ENCODE measurements around the gene MLLT1. TPM values are rescaled to one million over a fixed set of nuclear protein-coding genes. Genes with fewer than 3 reads are reported as not detected.

MLLT1 gene
- total RNA-seq, 1 donor from 2014 or later: 106 TPM

DNA sequence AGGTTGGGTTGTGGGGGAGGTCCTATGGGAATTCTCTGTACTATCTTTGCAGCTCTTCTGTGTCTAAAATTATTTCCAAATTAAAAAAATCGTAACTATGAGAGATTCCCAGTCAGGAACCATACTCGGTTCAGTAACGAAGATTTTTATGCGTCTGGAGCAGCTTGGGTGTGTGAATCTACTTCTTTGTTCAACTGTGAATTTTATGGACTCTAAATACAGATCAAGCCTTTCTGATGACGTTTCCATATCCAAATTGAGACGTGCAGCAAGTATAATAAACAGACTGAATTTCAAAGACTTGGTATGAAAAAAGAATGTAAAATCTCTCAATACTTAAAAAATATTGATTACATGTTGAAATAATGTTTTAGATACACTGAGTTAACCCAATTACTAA, 30.9 kb downstream of the MLLT1 start:
- no peak overlapping the region for H3K4me3 Mint-ChIP-seq (ENCODE audit: low read depth)
- H3K27me3 Mint-ChIP-seq: no peaks in the 10 kb centered on the region
- no peak for DNase-seq (ENCODE audit: low spot score, unreplicated experiment)
- peaks cover 17% of the 10 kb centered on the region for H3K4me1 Mint-ChIP-seq (ENCODE audit: low read depth)
- TF ChIP-seq, protein P1, sequence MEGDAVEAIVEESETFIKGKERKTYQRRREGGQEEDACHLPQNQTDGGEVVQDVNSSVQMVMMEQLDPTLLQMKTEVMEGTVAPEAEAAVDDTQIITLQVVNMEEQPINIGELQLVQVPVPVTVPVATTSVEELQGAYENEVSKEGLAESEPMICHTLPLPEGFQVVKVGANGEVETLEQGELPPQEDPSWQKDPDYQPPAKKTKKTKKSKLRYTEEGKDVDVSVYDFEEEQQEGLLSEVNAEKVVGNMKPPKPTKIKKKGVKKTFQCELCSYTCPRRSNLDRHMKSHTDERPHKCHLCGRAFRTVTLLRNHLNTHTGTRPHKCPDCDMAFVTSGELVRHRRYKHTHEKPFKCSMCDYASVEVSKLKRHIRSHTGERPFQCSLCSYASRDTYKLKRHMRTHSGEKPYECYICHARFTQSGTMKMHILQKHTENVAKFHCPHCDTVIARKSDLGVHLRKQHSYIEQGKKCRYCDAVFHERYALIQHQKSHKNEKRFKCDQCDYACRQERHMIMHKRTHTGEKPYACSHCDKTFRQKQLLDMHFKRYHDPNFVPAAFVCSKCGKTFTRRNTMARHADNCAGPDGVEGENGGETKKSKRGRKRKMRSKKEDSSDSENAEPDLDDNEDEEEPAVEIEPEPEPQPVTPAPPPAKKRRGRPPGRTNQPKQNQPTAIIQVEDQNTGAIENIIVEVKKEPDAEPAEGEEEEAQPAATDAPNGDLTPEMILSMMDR (IDR thresholded peaks at IDR 0.05; ENCODE audit: unreplicated experiment): no peak
- H3K9me3 Mint-ChIP-seq (ENCODE audit: low read depth): peaks cover 17% of the 10 kb centered on the region
- H3K36me3 Mint-ChIP-seq (ENCODE audit: insufficient read depth): peaks cover 37% of the 10 kb centered on the region
- H3K27ac Mint-ChIP-seq: peak overlapping the region; percentile 59

DNA sequence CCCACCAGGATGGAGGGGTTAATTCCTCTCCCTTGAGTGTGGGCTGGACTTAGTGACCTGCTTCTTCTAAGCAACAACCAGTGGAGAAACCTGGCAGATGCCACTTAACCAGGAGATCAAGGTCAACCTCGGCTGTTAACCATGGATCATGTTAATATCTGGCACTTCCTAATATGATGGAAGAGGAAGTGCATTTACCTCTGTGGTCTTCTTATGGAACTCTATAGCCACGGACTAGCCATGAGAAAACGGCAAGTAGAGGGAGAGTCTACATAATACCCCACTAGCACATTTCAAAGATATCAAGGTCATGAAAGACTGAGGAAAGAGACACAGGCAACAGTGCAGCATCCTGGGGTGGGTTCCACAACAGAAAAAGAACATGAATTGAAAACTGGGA, 31.4 kb downstream of the MLLT1 start:
- H3K27me3 Mint-ChIP-seq: no peaks in the 10 kb centered on the region
- H3K9me3 Mint-ChIP-seq (ENCODE audit: low read depth): peaks cover 17% of the 10 kb centered on the region
- TF ChIP-seq, protein P1 (IDR thresholded peaks at IDR 0.05; ENCODE audit: unreplicated experiment): no peak
- no peak overlapping the region for H3K4me3 Mint-ChIP-seq (ENCODE audit: low read depth)
- H3K4me1 Mint-ChIP-seq (ENCODE audit: low read depth): peaks cover 12% of the 10 kb centered on the region
- H3K27ac Mint-ChIP-seq: no peak overlapping the region
- peaks cover 34% of the 10 kb centered on the region for H3K36me3 Mint-ChIP-seq (ENCODE audit: insufficient read depth)
- no peak for DNase-seq (ENCODE audit: low spot score, unreplicated experiment)

- DNase-seq (ENCODE audit: low spot score, unreplicated experiment): no peak
- no peak overlapping the region for H3K27ac Mint-ChIP-seq
- H3K9me3 Mint-ChIP-seq (ENCODE audit: low read depth): peaks cover 17% of the 10 kb centered on the region
- H3K27me3 Mint-ChIP-seq: no peaks in the 10 kb centered on the region
- TF ChIP-seq, protein P1 (IDR thresholded peaks at IDR 0.05; ENCODE audit: unreplicated experiment): no peak
- peaks cover 8% of the 10 kb centered on the region for H3K4me1 Mint-ChIP-seq (ENCODE audit: low read depth)
- no peak overlapping the region for H3K4me3 Mint-ChIP-seq (ENCODE audit: low read depth)
- H3K36me3 Mint-ChIP-seq (ENCODE audit: insufficient read depth): peaks cover 32% of the 10 kb centered on the region
Measured at GRCh38 chr19:6247007-6247288, 32.8 kb downstream of the MLLT1 start.

GRCh38 chr19:6246174-6247006, 33.4 kb downstream of the MLLT1 start:
- Mint-ChIP-seq H3K27me3 (no peaks in the 10 kb centered on the region), H3K4me1 (ENCODE audit: low read depth) (peaks cover 6% of the 10 kb centered on the region), H3K4me3 (ENCODE audit: low read depth) (no peak overlapping the region), H3K27ac (no peak overlapping the region), H3K9me3 (ENCODE audit: low read depth) (peaks cover 17% of the 10 kb centered on the region), H3K36me3 (ENCODE audit: insufficient read depth) (peaks cover 32% of the 10 kb centered on the region)
- TF ChIP-seq, protein P1 (IDR thresholded peaks at IDR 0.05; ENCODE audit: unreplicated experiment): no peak
- no peak for DNase-seq (ENCODE audit: low spot score, unreplicated experiment)

DNA sequence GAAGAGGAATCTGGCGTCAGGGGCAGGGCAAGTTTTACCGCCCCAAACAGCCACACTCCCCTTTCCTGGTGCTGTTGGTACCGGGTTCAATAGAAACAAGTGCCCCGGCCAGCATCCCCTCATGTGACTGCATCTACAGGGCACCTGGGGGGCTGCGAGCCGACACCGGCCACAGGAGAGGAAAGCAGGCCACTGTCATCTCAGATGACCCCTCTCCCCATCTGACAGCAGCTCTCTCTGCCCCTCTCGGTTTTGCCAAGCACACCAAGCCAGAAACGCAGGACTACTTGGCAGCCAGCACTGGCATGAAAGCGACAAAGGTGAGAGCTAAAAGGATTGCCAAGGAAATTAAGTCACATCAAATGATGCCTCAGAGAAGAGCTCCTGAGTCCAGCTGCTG, 37.1 kb downstream of the MLLT1 start:
- no peaks in the 10 kb centered on the region for H3K27me3 Mint-ChIP-seq
- H3K4me3 Mint-ChIP-seq (ENCODE audit: low read depth): no peak overlapping the region
- H3K4me1 Mint-ChIP-seq (ENCODE audit: low read depth): peaks cover 17% of the 10 kb centered on the region
- peaks cover 17% of the 10 kb centered on the region for H3K9me3 Mint-ChIP-seq (ENCODE audit: low read depth)
- TF ChIP-seq, protein P1 (IDR thresholded peaks at IDR 0.05; ENCODE audit: unreplicated experiment): no peak
- peaks cover 26% of the 10 kb centered on the region for H3K36me3 Mint-ChIP-seq (ENCODE audit: insufficient read depth)
- DNase-seq (ENCODE audit: low spot score, unreplicated experiment): no peak
- peak overlapping the region; percentile 59 for H3K27ac Mint-ChIP-seq

Data from progenitor cell of endocrine pancreas (in vitro differentiated cells).